C4-2B (cell line): ENCODE results near the gene NUTM1.

Source experiments
- CTCF ChIP-seq: fragments of 450-650 bp; conservative IDR thresholded peaks from 2 replicates; pipeline ENCODE4 v1.5.1; 2017; ENCODE audit warnings: mild to moderate bottlenecking
- ZFX ChIP-seq: fragments of 450-650 bp; IDR thresholded peaks from 2 replicates; pipeline ENCODE4 v1.6.1; 2017

- TF ChIP-seq CTCF (no peak), ZFX (no peak)
These were observed 5.7 kb downstream of the NUTM1 start for GRCh38 chr15:34348735-34349300.
